H1 (cell line): ENCODE data around the gene HRH3. TPM values are rescaled to one million over a fixed set of nuclear protein-coding genes. Genes with fewer than 3 reads are reported as not detected.

ENCODE experiments used
- CTCF ChIA-PET: fragments of 300-600 bp; sonication (Branson Sonifier 250); formaldehyde crosslinking; loops from one replicate; lab custom pipeline; 2021; ENCODE audit not compliant: partially characterized antibody; lab: Charles Lee
- POLR2A ChIA-PET: fragments of 300-600 bp; sonication (Branson Sonifier 250); formaldehyde crosslinking; loops from one replicate; lab custom pipeline; 2021; ENCODE audit warnings: inconsistent platforms; ENCODE audit not compliant: partially characterized antibody; lab: Charles Lee
- DNase-seq, 2 experiments: peaks; one replicate each; pipeline versions ENCODE4 v3.0.0 to v3.0.0-alpha.2; 2010 to 2022; ENCODE audit warnings: low spot score in 2 of 2, low read depth in 1 of 2, mixed read lengths in 1 of 2
- FAIRE-seq: peaks from 2 replicates; lab custom pipeline; 2011; peaks lifted over from hg19 to GRCh38; lab: Jason Lieb, UNC
- H2AFZ ChIP-seq: 2 replicates; pipeline ENCODE4 v1.8.1; 2012; ENCODE audit warnings: low read length, inconsistent platforms
- H2AK5ac ChIP-seq: 2 replicates; pipeline ENCODE4 v1.6.1; 2013; ENCODE audit warnings: low read depth, low read length
- H2BK120ac ChIP-seq: replicated peaks from 2 replicates; pipeline ENCODE3; 2013; ENCODE audit warnings: low read depth, low read length, inconsistent platforms
- H2BK12ac ChIP-seq: 2 replicates; pipeline ENCODE4 v1.6.1; 2013; ENCODE audit warnings: low read depth, low read length
- H2BK15ac ChIP-seq: 2 replicates; pipeline ENCODE4 v1.6.1; 2013; ENCODE audit warnings: low read length
- H2BK20ac ChIP-seq: 2 replicates; pipeline ENCODE4 v1.6.1; 2013; ENCODE audit warnings: low read length
- H2BK5ac ChIP-seq: 2 replicates; pipeline ENCODE4 v1.6.1; 2013; ENCODE audit warnings: low read depth, low read length
- H3K14ac ChIP-seq: 2 replicates; pipeline ENCODE4 v1.6.1; 2013; ENCODE audit warnings: inconsistent platforms; ENCODE audit not compliant: insufficient read length
- H3K18ac ChIP-seq: 2 replicates; pipeline ENCODE4 v1.6.1; 2013; ENCODE audit warnings: low read length; ENCODE audit errors: extremely low read depth
- H3K23ac ChIP-seq: 2 replicates; pipeline ENCODE4 v1.6.1; 2013; ENCODE audit warnings: inconsistent platforms; ENCODE audit not compliant: insufficient read length
- H3K23me2 ChIP-seq: 2 replicates; pipeline ENCODE4 v1.6.1; 2013; ENCODE audit warnings: low read depth, low read length
- H3K27ac ChIP-seq: 2 replicates; pipeline ENCODE4 v1.6.1; 2011; ENCODE audit warnings: low read depth, low read length, inconsistent platforms
- H3K27me3 ChIP-seq, 4 experiments: replicated peaks in 1 of 4; 1 replicate in 1 of 4; 2 replicates in 3 of 4; pipeline versions ENCODE4 v1.6.1 to v1.8.1; 2011 to 2013; ENCODE audit warnings: low read length in 3 of 4, mild to moderate bottlenecking in 3 of 4, inconsistent platforms in 2 of 4, mixed read lengths in 2 of 4, moderate library complexity in 1 of 4; ENCODE audit not compliant: control insufficient read depth in 3 of 4, insufficient read depth in 3 of 4; ENCODE audit errors: extremely low read depth in 1 of 4
- H3K36me3 ChIP-seq, 4 experiments: 2 replicates each; pipeline versions ENCODE4 v1.6.1 to v1.8.1; 2011 to 2013; ENCODE audit warnings: mild to moderate bottlenecking in 4 of 4, low read length in 3 of 4, moderate library complexity in 2 of 4, control low read depth in 1 of 4, inconsistent platforms in 1 of 4; ENCODE audit not compliant: insufficient read depth in 4 of 4, control insufficient read depth in 2 of 4
- H3K4ac ChIP-seq: replicated peaks from 2 replicates; pipeline ENCODE3; 2013; ENCODE audit warnings: low read length, low read depth, mixed read lengths, inconsistent platforms; ENCODE audit not compliant: insufficient read length
- H3K4me1 ChIP-seq, 4 experiments: replicated peaks in 1 of 4; 1 replicate in 1 of 4; 2 replicates in 3 of 4; pipeline versions ENCODE4 v1.6.1 to v1.8.1; 2011 to 2013; ENCODE audit warnings: low read length in 3 of 4, inconsistent platforms in 2 of 4, mixed read lengths in 1 of 4; ENCODE audit not compliant: insufficient read depth in 4 of 4, control insufficient read depth in 3 of 4
- H3K4me2 ChIP-seq, 2 experiments: 2 replicates each; pipeline versions ENCODE4 v1.6.1 to v1.8.1; 2011 to 2013; ENCODE audit warnings: low read depth in 2 of 2, low read length in 2 of 2, control low read depth in 1 of 2, inconsistent platforms in 1 of 2, mild to moderate bottlenecking in 1 of 2; ENCODE audit not compliant: insufficient read depth in 1 of 2
- H3K4me3 ChIP-seq, 4 experiments: fragments of 200-600, 300-600 bp in 1 of 4; sonication (generic), shearing (Covaris generic), sonication (Bioruptor Twin) in 1 of 4; 2 replicates each; pipeline versions ENCODE4 v1.5.1 to v1.8.1; 2011 to 2016; ENCODE audit warnings: low read length in 4 of 4, low read depth in 3 of 4, control low read depth in 2 of 4, inconsistent platforms in 2 of 4, mild to moderate bottlenecking in 2 of 4, mixed read lengths in 1 of 4, moderate library complexity in 1 of 4; ENCODE audit not compliant: insufficient read depth in 2 of 4; ENCODE audit errors: extremely low read depth in 1 of 4
- H3K56ac ChIP-seq: replicated peaks from 2 replicates; pipeline ENCODE3; 2013; ENCODE audit warnings: low read depth, mild to moderate bottlenecking, mixed read lengths, low read length, inconsistent platforms; ENCODE audit not compliant: insufficient read length
- H3K79me1 ChIP-seq: 2 replicates; pipeline ENCODE4 v1.6.1; 2013; ENCODE audit warnings: low read depth, low read length, control low read depth
- H3K79me2 ChIP-seq, 2 experiments: 2 replicates each; pipeline versions ENCODE4 v1.6.1 to v1.8.1; 2012 to 2013; ENCODE audit warnings: low read length in 2 of 2, mild to moderate bottlenecking in 2 of 2, inconsistent platforms in 1 of 2; ENCODE audit not compliant: insufficient read depth in 2 of 2, control insufficient read depth in 1 of 2
- H3K9ac ChIP-seq, 4 experiments: replicated peaks in 1 of 4; 1 replicate in 1 of 4; 2 replicates in 3 of 4; pipeline versions ENCODE4 v1.6.1 to v1.8.1; 2011 to 2013; ENCODE audit warnings: low read depth in 3 of 4, low read length in 3 of 4, control low read depth in 2 of 4, mild to moderate bottlenecking in 2 of 4, moderate library complexity in 2 of 4, inconsistent platforms in 1 of 4; ENCODE audit errors: extremely low read depth in 1 of 4
- H3K9me3 ChIP-seq, 2 experiments: 2 replicates each; pipeline versions ENCODE4 v1.6.1 to v1.8.1; 2012 to 2013; ENCODE audit warnings: mild to moderate bottlenecking in 2 of 2, moderate library complexity in 2 of 2, control low read depth in 1 of 2, inconsistent platforms in 1 of 2, low read depth in 1 of 2, low read length in 1 of 2, mixed read lengths in 1 of 2; ENCODE audit not compliant: insufficient read depth in 2 of 2
- H4K20me1 ChIP-seq, 2 experiments: replicated peaks in 1 of 2; 2 replicates each; pipeline versions ENCODE3 to v1.8.1; 2011 to 2013; ENCODE audit warnings: inconsistent platforms in 2 of 2, low read length in 2 of 2, mild to moderate bottlenecking in 1 of 2; ENCODE audit not compliant: insufficient read depth in 2 of 2, control insufficient read depth in 1 of 2
- H4K5ac ChIP-seq: 2 replicates; pipeline ENCODE4 v1.6.1; 2013; ENCODE audit warnings: low read length, low read depth, mixed read lengths, inconsistent platforms; ENCODE audit not compliant: insufficient read length
- H4K8ac ChIP-seq: 2 replicates; pipeline ENCODE4 v1.8.0; 2013; ENCODE audit warnings: mild to moderate bottlenecking, moderate library complexity, low read length, inconsistent platforms; ENCODE audit not compliant: insufficient read depth; ENCODE audit errors: extremely low read depth
- H4K91ac ChIP-seq: replicated peaks from 2 replicates; pipeline ENCODE3; 2013; ENCODE audit warnings: low read length, mixed read lengths, inconsistent platforms; ENCODE audit not compliant: insufficient read length
- BACH1 ChIP-seq: IDR thresholded peaks from 2 replicates; pipeline ENCODE4 v1.6.1; 2012; ENCODE audit warnings: low read length, improper control_type of control experiment
- CEBPB ChIP-seq: IDR thresholded peaks from 2 replicates; pipeline ENCODE4 v1.6.1; 2012; ENCODE audit warnings: low read depth, low read length
- PHF8 ChIP-seq: fragments of 200-600 bp; sonication (generic); conservative IDR thresholded peaks from 2 replicates; pipeline ENCODE4 v1.7.1; 2012; ENCODE audit warnings: low read depth, mild to moderate bottlenecking, inconsistent platforms, low read length, moderate library complexity
- RBBP5 ChIP-seq: IDR thresholded peaks from 2 replicates; pipeline ENCODE4 v1.7.1; 2012; ENCODE audit warnings: low read depth, mild to moderate bottlenecking, inconsistent platforms, low read length, moderate library complexity, borderline replicate concordance
- RXRA ChIP-seq: IDR thresholded peaks from 2 replicates; pipeline ENCODE4 v1.6.1; 2011; ENCODE audit warnings: low read depth, mild to moderate bottlenecking, low read length, moderate library complexity; ENCODE audit not compliant: insufficient read depth
- SAP30 ChIP-seq: fragments of 300-600 bp; sonication (generic); IDR thresholded peaks from 2 replicates; pipeline ENCODE4 v1.7.1; 2012; ENCODE audit warnings: low read length, moderate library complexity, mild to moderate bottlenecking, inconsistent platforms; ENCODE audit not compliant: insufficient read depth, insufficient replicate concordance
- SIN3A ChIP-seq, 2 experiments: IDR thresholded peaks in 1 of 2; conservative IDR thresholded peaks in 1 of 2; 2 replicates each; pipeline ENCODE4 v1.6.1; 2011 to 2012; ENCODE audit warnings: low read length in 2 of 2, improper control_type of control experiment in 1 of 2, low read depth in 1 of 2, mild to moderate bottlenecking in 1 of 2
- SP1 ChIP-seq: IDR thresholded peaks from 2 replicates; pipeline ENCODE4 v1.6.1; 2011; ENCODE audit warnings: low read depth, low read length
- SUZ12 ChIP-seq: fragments of 200-600 bp; sonication (generic); IDR thresholded peaks from 2 replicates; pipeline ENCODE4 v1.6.1; 2012; ENCODE audit warnings: mild to moderate bottlenecking, inconsistent platforms, low read length, moderate library complexity, mixed read lengths
- ZNF274 ChIP-seq: IDR thresholded peaks from 2 replicates; pipeline ENCODE4 v1.7.0; 2012; ENCODE audit warnings: low read length, borderline replicate concordance; ENCODE audit errors: extremely low read depth
- WGBS, 2 experiments: shearing (Covaris generic) in 1 of 2; methylation state at CpG; one replicate each; pipeline versions ENCODE4 v1.1.6 to v1.1.7; 2013 to 2015; ENCODE audit warnings: low lambda C conversion rate in 2 of 2, mixed read lengths in 2 of 2, inconsistent platforms in 1 of 2, low coverage in 1 of 2, missing lambda C conversion rate in 1 of 2; ENCODE audit not compliant: insufficient replicate concordance in 2 of 2, insufficient coverage in 1 of 2, insufficient read length in 1 of 2; ENCODE audit errors: extremely low coverage in 1 of 2, missing lambda C conversion rate in 1 of 2; 5-methylcytosine and 5-hydroxymethylcytosine counted together
- polyA plus RNA-seq, 7 experiments: library from polyadenylated mRNA; depleted of rRNA in 3 of 7; stranded (reverse) in 5 of 7; unstranded in 2 of 7; fragments of >200 nt in 5 of 7; fragments of 200-250 nt in 2 of 7; gene quantifications; 1 replicate in 5 of 7; 2 replicates in 1 of 7; 4 replicates in 1 of 7; pipeline versions ENCODE4 v1.2.1 to v1.2.3, GENCODE V29; 2011 to 2013; ENCODE audit warnings: missing spikeins in 2 of 7, mixed read lengths in 2 of 7
- total RNA-seq: library from RNA; stranded (reverse); fragmentation: NEBNext Ultra II Directional; extraction: Animal tissue kit (Norgen Biotek cat#: 25700); gene quantifications from 2 replicates; pipeline ENCODE4 v1.2.1, GENCODE V29; 2021
- TF ChIP-seq, protein P1 (sequence below): IDR thresholded peaks from 2 replicates; pipeline ENCODE4 v1.6.1; 2012; ENCODE audit warnings: inconsistent platforms

HRH3 gene
- total and polyA plus RNA-seq, 2 of the 8 experiments (the other 6 are each of a cell fraction or from before 2014, with no cell fraction given), result 2.0 to 4.5 TPM

DNA sequence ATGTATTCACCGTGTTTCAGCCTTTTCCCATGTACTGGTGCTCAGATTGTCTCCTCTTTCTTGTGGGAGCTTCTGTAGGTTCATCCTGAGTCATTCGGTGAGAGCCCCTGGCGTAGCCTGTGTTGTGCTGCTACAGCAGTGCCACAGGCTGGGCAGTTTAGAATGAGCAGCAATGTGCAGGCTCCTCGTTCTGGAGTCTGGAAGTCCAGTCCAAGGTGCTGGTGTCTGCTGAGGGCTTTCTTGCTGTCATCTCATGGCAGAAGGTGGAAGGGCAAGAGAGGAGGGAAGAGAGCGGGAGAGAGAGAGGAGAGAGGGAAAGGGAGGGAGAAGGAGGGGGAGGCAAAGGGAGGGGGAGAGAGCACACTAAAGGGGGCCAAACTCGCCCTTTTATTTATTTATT lies 33.3 kb upstream of the HRH3 start:
- Histone ChIP-seq H3K14ac (no peak overlapping the region), H3K18ac (no peak overlapping the region), H3K9ac (no peak overlapping the region), H3K4ac (no peak overlapping the region), H2BK20ac (no peak overlapping the region), H4K91ac (no peak overlapping the region), H3K79me2 (peaks cover 0 to 51% of the 10 kb centered on the region in 2 experiments; a peak in 2 of 4 replicates), H3K56ac (no peak overlapping the region), H3K36me3 (peaks cover 0 to 8% (median 0%) of the 10 kb centered on the region in 4 experiments; a peak in 4 of 8 replicates), H2BK120ac (no peak overlapping the region), H2BK15ac (no peak overlapping the region), H2BK12ac (no peak overlapping the region), H3K27ac (no peak overlapping the region), H3K27me3 (no peaks in the 10 kb centered on the region), H2AFZ (no peak overlapping the region), H3K79me1 (peaks cover 19% of the 10 kb centered on the region), H4K5ac (no peak overlapping the region), H3K4me2 (no peak overlapping the region), H4K20me1 (peaks cover 14 to 16% of the 10 kb centered on the region in 2 experiments), H4K8ac (no peak overlapping the region), H2AK5ac (no peak overlapping the region), H3K4me3 (no peak overlapping the region), H2BK5ac (no peak overlapping the region), H3K4me1 (no peaks in the 10 kb centered on the region), H3K9me3 (no peaks in the 10 kb centered on the region), H3K23ac (no peak overlapping the region), H3K23me2 (no peaks in the 10 kb centered on the region)
- DNase-seq (no peak), FAIRE-seq (no peak)
- 90% methylated on average over 5 of the region's 6 CpGs; no CpG with 5 or more reads in 1 of the 2 experiments for WGBS, 2 experiments
- CTCF ChIA-PET, result no interaction called here
- POLR2A ChIA-PET, result interaction anchor here (1.1 to 1.4 kb wide), 2 partner anchors 10 to 30 kb away, joined by 3 read pairs; no protein-coding TSS in a partner anchor
- TF ChIP-seq RXRA (no peak), SP1 (no peak), SAP30 (no peak), BACH1 (no peak), CEBPB (no peak), ZNF274 (no peak), SUZ12 (no peak), PHF8 (no peak), SIN3A (conservative IDR thresholded peaks at IDR 0.05 in 1 of 2, IDR thresholded peaks at IDR 0.05 in 1 of 2; ENCODE audit: low read depth in 1 of 2, low read length in 2 of 2) (no peak), RBBP5 (no peak)
- TF ChIP-seq, protein P1, sequence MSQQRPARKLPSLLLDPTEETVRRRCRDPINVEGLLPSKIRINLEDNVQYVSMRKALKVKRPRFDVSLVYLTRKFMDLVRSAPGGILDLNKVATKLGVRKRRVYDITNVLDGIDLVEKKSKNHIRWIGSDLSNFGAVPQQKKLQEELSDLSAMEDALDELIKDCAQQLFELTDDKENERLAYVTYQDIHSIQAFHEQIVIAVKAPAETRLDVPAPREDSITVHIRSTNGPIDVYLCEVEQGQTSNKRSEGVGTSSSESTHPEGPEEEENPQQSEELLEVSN, result no peak
